ENCODE data around the gene MINDY4. TPM values are rescaled to one million over a fixed set of nuclear protein-coding genes. Genes with fewer than 3 reads are reported as not detected.

The MINDY4 gene
- total RNA-seq, 1 experiment from 2014 or later, result 7.6 TPM

- no peak for DNase-seq (ENCODE audit: low spot score)
Measured at GRCh38 chr7:30741289-30741688, 29.9 kb upstream of the MINDY4 start.

DNA sequence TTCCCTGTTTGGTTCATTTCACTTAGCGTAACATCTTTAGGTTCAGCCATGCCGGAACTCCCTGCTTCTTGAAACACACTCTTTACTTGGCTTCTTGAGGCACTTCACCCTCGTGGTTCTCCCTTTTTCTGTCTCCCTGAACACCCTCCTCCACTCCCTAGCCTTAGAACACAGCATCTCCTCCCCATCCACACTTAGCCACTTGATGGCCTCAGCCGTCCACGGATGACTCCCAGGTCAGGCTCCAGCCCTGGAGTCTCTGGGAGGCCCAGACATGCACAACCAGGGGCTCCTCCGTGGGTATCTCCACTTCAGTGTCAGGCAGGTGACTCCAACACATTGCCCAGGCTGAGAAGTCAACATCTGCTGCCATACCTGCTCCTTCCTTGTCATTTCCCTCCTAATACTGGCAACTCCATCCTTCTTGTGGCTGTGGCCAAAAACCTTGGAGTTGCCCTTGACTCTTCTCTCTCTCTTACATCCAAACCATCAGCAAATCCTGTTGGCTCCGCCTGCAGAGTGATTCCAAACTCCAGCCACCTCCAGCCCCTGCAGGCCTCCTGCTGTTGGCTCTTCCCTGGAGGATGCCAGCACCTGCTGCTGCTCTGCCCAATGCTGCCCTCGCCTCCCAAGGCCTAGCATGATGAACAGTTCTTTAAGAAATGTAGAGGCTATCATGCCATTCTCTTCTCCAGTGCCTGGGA is 27.7 kb upstream of the MINDY4 start:
- DNase-seq (ENCODE audit: low spot score), result no peak

GRCh38 chr7:30744075-30744417 is 27.2 kb upstream of the MINDY4 start:
- DNase-seq (ENCODE audit: low spot score), result no peak

DNA sequence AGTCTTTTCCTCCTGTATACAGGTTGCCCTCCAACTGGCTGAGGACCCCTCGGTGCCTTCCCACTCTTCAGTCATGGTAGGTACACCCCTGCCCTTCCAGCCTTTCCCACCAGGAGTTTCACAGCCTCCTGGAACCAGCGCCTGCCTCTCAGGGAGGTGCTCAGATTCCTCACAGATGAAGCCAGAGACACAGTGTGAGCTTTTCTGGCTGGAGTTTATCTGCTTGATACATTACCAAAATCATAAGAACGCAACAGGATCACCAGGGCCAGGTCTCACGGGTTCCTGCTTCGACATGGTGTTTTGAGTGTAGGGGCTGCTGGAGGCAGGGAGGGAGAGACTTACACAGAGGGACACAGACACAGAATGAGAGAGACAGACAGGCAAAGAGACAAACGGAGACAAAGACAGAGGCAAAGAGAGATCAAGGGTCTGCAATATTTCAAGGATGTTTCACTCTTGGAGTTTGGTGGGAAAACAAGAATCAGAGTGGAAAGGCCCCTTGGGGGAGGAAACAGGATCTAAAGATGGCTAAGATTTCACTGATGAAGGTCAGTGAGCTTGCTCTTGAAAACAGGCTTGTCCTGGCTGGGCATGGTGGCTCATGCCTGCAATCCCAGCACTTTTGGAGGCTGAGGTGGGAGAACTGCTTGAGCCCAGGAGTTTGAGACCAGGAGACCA is 25.8 kb upstream of the MINDY4 start:
- DNase-seq (ENCODE audit: low spot score), result no peak

DNA sequence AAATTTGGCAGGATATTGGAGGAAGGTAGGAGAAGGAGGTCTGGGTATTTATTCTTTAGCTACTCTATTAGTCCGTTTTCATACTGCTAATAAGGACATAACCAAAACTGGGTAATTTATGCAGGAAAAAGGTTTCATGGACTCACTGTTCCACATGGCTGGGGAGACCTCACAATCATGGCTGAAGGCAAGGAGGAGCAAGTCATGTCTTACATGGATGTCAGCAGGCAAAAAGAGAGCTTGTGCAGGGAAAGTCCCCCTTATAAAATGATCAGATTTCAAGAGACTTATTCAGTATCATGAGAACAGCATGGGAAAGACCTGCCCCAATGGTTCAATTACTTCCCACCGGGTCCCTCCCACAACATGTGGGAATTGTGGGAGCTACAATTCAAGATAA is 21.2 kb upstream of the MINDY4 start:
- DNase-seq (ENCODE audit: low spot score), result no peak

- peak; percentile 69 for DNase-seq (ENCODE audit: low spot score)
Measured at GRCh38 chr7:30750683-30751650, 20.2 kb upstream of the MINDY4 start.

- DNase-seq (ENCODE audit: low spot score), result no peak
Measured at GRCh38 chr7:30751696-30752273, 19.4 kb upstream of the MINDY4 start, which contains the start of gene INMT. INMT (plus strand) TSS chr7:30752135; CDS start chr7:30752151, 16 bp downstream.

GRCh38 chr7:30752484-30752883 is 18.7 kb upstream of the MINDY4 start:
- no peak for DNase-seq (ENCODE audit: low spot score)

DNA sequence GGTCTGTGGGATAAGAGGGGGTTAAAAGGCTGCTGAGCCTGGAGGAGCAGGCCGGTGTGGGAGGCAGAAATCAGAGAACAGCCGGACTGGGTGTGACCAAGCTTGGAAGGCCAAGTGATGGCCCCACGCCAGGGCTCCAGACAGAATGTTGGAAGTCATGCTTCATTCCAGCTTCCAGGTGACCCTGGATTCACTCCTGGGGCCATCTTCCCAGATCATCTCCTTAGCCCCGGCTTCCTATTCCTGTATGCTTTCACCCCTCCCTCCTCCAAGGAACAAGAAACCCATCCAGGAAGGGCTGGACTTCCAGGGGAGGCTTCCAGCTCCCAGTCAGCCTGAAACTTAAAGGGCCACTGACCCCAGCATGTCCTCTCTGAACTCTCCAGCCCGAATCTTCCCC is 18.2 kb upstream of the MINDY4 start:
- DNase-seq (ENCODE audit: low spot score), result no peak

- DNase-seq (ENCODE audit: low spot score), result no peak
Measured at GRCh38 chr7:30754315-30754877, 16.8 kb upstream of the MINDY4 start.

DNA sequence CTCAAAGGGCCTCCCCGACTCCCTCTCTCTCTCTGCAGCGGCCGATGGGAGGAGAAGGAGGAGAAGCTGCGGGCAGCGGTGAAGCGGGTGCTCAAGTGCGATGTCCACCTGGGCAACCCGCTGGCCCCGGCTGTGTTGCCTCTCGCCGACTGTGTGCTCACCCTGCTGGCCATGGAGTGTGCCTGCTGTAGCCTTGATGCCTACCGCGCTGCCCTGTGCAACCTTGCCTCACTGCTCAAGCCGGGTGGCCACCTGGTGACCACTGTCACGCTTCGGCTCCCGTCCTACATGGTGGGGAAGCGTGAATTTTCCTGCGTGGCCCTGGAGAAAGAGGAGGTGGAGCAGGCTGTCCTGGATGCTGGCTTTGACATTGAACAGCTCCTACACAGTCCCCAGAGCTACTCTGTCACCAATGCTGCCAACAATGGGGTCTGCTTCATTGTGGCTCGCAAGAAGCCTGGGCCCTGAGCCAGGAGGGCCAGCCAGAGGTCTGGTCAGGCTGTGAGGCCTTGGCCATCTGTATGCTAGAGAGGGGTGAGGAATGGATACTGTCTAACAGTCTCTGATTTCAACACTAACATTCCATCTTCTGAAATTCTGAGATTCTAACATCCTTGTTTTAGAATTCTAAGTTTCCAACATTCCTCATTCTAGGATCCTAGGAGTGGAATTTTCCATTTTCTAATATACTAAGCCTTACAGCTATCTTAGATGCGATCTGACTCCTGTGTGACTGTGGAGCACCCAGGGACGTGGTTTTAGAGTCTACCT is 15.6 kb upstream of the MINDY4 start:
- DNase-seq (ENCODE audit: low spot score), result no peak

- DNase-seq (ENCODE audit: low spot score), result no peak
Measured at GRCh38 chr7:30757342-30757692, 13.9 kb upstream of the MINDY4 start.

DNA sequence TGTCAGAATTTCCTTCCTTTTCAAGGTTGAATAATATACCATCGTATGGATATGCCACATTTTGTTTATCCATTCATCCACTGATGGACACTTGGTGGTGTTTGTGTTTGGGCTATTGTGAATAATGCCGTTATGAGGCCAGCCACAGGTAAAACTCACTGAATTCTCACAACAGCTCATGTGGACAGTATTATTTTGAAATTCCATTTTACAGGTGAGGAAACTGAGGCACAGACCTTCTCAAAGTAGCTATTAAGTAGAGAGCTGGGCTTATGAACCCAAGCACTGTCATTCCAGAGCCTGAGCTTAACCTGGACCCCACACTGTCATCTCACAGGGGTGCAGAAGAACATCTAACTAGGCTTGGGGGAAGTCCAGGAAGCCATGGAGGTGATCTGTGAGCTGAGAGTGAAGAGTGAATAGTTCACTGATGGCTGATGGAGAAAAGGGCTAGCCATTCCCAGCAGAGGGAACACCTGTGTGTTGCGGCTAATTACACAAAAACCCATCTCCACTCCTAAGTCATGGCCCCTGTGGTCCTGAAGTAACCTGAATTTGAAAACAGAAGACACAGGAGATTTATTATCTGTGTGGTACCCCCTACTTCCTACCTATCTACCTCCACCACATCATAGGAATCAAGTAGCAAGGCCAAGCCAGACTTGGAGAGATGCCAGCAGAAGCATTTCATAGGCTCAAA is 10.6 kb upstream of the MINDY4 start:
- no peak for DNase-seq (ENCODE audit: low spot score)

- no peak for DNase-seq (ENCODE audit: low spot score)
Measured at GRCh38 chr7:30761214-30762156, 9.7 kb upstream of the MINDY4 start.

- DNase-seq (ENCODE audit: low spot score), result no peak
Measured at GRCh38 chr7:30764030-30764975, 6.9 kb upstream of the MINDY4 start.

DNA sequence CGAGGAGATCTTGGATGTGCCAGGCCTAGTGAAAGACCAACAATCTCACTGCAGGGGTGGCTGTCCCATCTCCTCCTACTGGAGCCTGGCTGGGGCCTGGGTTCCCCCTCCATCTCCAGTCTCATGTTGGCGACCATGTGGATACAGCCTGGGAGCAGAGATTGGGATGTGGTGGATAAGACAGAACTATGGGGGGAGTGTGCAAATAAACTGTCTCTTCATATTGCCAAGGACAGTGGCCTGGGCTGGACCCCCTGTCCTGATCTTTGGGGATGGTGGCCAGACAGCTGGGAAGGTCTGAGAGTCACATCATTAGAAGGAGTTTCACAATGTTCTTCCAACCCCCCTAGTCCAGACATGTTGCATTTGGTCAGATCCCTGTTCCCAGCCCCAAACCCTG is 5.8 kb upstream of the MINDY4 start:
- no peak for DNase-seq (ENCODE audit: low spot score)

GRCh38 chr7:30770845-30771173 is 408 bp upstream of the MINDY4 start:
- DNase-seq (ENCODE audit: low spot score), result no peak

DNA sequence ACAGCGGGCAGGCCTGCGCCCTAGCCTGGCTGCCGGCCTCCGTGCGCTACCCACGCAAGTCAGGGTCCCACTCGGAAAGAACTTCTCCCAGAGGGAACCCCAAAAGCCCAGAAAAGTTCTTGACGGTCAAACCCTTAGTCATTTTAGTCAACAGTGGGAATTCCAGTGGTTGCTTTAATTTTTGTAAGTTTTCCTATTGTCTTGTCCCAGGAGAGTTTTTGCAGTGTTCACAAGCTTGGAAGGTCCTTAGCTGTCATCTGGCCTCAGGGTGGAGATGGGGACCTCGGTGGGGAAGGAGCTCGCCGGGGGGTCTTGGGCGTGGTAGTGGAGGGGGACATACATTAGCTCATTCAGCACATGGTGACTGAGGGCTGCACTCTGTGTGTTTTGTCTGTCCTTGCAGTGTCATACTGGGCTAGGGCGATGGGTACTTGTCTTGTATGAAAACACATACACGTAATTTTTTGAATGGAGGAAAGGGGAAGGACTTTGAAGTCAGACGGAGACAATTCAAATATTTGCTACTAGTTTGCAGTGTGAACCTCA is 736 bp downstream of the MINDY4 start:
- DNase-seq (ENCODE audit: low spot score), result no peak

Measured in A172 (cell line).